HL-60 (cell line): ENCODE data around the gene USP44.

ENCODE experiments used
- DNase-seq, 2 experiments: peaks; one replicate each; pipeline ENCODE4 v3.0.0-alpha.2; 2010 to 2020; ENCODE audit warnings: low read depth in 1 of 2, low spot score in 1 of 2
- H3K27ac ChIP-seq: fragments of 250-450 bp; sonication (Bioruptor Pico); replicated peaks from 2 replicates; pipeline ENCODE4 v1.5.1; 2020; ENCODE audit warnings: mild to moderate bottlenecking, moderate library complexity
- H3K27me3 ChIP-seq: fragments of 250-450 bp; sonication (Bioruptor Pico); 2 replicates; pipeline ENCODE4 v1.5.1; 2021; ENCODE audit warnings: mild to moderate bottlenecking, moderate library complexity; ENCODE audit not compliant: insufficient read depth, poor library complexity, severe bottlenecking
- H3K4me3 ChIP-seq: replicated peaks from 2 replicates; pipeline ENCODE4 v1.5.1; 2011; ENCODE audit warnings: mild to moderate bottlenecking, control low read depth, low read length; ENCODE audit not compliant: insufficient read depth
- GABPA ChIP-seq: IDR thresholded peaks from 2 replicates; pipeline ENCODE4 v1.6.1; 2012; ENCODE audit warnings: low read depth
- POLR2AphosphoS5 ChIP-seq: IDR thresholded peaks from 2 replicates; pipeline ENCODE4 v1.6.1; 2012; ENCODE audit warnings: low read depth
- REST ChIP-seq: IDR thresholded peaks from 2 replicates; pipeline ENCODE4 v1.6.1; 2012; ENCODE audit warnings: low read depth; ENCODE audit not compliant: insufficient replicate concordance
- SPI1 ChIP-seq: IDR thresholded peaks from 2 replicates; pipeline ENCODE4 v1.6.1; 2012; ENCODE audit warnings: low read depth, mild to moderate bottlenecking, borderline replicate concordance
- TF ChIP-seq, protein P1 (sequence below): IDR thresholded peaks from one replicate; pipeline ENCODE4 v1.5.1; 2011; ENCODE audit warnings: low read length, control low read depth, inconsistent platforms; ENCODE audit not compliant: insufficient read depth

The USP44 gene

GRCh38 chr12:95548056-95548538 lies 3.2 kb downstream of the USP44 start:
- H3K4me3 ChIP-seq: peak overlapping the region; percentile 85
- TF ChIP-seq GABPA: no peak
- TF ChIP-seq POLR2AphosphoS5: no peak
- no peak for TF ChIP-seq REST
- TF ChIP-seq, protein P1, sequence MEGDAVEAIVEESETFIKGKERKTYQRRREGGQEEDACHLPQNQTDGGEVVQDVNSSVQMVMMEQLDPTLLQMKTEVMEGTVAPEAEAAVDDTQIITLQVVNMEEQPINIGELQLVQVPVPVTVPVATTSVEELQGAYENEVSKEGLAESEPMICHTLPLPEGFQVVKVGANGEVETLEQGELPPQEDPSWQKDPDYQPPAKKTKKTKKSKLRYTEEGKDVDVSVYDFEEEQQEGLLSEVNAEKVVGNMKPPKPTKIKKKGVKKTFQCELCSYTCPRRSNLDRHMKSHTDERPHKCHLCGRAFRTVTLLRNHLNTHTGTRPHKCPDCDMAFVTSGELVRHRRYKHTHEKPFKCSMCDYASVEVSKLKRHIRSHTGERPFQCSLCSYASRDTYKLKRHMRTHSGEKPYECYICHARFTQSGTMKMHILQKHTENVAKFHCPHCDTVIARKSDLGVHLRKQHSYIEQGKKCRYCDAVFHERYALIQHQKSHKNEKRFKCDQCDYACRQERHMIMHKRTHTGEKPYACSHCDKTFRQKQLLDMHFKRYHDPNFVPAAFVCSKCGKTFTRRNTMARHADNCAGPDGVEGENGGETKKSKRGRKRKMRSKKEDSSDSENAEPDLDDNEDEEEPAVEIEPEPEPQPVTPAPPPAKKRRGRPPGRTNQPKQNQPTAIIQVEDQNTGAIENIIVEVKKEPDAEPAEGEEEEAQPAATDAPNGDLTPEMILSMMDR: no peak
- TF ChIP-seq SPI1: no peak
- no peak for DNase-seq
- H3K27ac ChIP-seq: no peak overlapping the region
- peaks cover 11% of the 10 kb centered on the region for H3K27me3 ChIP-seq

DNA sequence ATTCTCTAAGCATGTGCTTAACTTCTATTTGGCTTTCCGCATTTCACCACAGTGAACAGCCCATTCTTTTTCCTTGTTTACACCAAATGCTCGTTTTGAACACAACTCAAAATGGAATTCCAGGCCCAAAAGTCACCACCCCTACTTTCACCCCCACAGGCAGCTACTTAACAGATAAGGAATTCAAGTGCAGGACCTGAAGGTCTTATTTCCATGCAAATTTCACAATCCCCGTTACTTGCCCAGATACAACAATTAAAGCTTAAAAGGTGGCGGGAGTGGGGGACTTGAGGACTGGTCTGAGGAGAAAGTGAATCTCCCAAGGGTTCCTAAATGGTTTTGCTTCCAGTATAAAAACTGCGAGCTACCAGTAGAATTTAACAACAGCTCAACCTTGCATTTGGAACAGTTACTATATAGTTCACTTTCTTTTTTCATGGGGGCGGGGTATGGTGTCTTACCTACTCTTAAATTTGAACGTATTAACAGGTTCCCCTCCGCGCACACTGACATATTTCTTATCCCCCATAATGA lies 3.7 kb downstream of the USP44 start:
- Histone ChIP-seq H3K27me3 (peaks cover 11% of the 10 kb centered on the region), H3K27ac (no peak overlapping the region), H3K4me3 (peak overlapping the region; percentile 85; the same call in 1 of the 2 replicates)
- no peak for DNase-seq
- no peak for TF ChIP-seq SPI1
- TF ChIP-seq POLR2AphosphoS5: no peak
- no peak for TF ChIP-seq REST
- TF ChIP-seq GABPA: no peak
- TF ChIP-seq, protein P1: no peak

- Histone ChIP-seq H3K4me3 (no peak overlapping the region), H3K27me3 (peaks cover 11% of the 10 kb centered on the region), H3K27ac (no peak overlapping the region)
- TF ChIP-seq POLR2AphosphoS5 (no peak), SPI1 (no peak), GABPA (no peak), REST (no peak)
- no peak for DNase-seq
Measured at GRCh38 chr12:95546491-95546813, 4.8 kb downstream of the USP44 start.
